LHCN-M2 (cell line): ENCODE results near the gene JADE2. TPM values are rescaled to one million over a fixed set of nuclear protein-coding genes. Genes with fewer than 3 reads are reported as not detected.
"Not testable (repeated sequence)": the region's sequence is repeated elsewhere in the genome, so short reads cannot be mapped to it uniquely, and the experiment has no call there.

ENCODE experiments used
- DNase-seq: peaks from one replicate; pipeline ENCODE4 v3.0.0-alpha.2; 2012; ENCODE audit warnings: low read depth
- total RNA-seq: library from RNA; depleted of rRNA; stranded (reverse); fragments of >200 nt; gene quantifications from 2 replicates; pipeline ENCODE4 v1.2.3, GENCODE V29; 2014

JADE2 gene
- total RNA-seq, 1 experiment from 2014 or later: 34.4 TPM

GRCh38 chr5:134507452-134507851 is 18.0 kb upstream of the JADE2 start:
- DNase-seq: no peak

DNA sequence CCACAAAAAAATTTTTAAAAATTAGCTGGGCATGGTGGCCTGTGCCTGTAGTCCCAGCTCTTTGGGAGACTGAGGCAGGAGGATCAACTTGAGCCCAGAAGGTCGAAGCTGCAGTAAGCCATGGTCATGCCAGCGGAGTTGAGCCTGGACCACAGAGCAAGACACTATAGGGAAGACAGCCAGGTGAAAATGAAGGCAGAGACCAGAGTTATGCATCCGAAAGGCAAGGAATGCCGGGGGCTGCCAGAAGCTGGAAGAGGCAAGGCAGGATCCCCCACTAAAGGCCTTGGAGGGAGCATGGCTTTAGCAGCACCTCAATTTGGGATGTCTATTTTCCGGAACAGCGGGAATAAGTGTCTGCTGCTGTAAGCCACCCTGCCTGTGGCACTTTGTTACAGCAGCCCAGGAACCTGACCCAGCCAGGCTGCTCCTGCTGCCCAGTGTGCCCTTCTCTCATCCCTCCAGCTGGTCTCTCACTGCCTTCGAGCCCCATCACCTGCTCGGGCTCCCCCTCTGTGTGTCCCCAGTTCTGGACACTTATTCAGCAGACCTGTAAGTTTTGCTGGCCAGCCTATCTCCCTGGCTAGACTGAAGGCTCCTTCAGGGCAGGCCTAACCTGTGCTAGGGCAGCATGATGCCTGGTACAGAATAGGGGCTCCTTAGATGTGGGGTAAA is 16.8 kb upstream of the JADE2 start:
- no peak for DNase-seq

GRCh38 chr5:134509308-134510040 is 16.0 kb upstream of the JADE2 start:
- peak; percentile 45 for DNase-seq

- peak; percentile 25 for DNase-seq
Measured at GRCh38 chr5:134510970-134511795, 14.3 kb upstream of the JADE2 start.

DNA sequence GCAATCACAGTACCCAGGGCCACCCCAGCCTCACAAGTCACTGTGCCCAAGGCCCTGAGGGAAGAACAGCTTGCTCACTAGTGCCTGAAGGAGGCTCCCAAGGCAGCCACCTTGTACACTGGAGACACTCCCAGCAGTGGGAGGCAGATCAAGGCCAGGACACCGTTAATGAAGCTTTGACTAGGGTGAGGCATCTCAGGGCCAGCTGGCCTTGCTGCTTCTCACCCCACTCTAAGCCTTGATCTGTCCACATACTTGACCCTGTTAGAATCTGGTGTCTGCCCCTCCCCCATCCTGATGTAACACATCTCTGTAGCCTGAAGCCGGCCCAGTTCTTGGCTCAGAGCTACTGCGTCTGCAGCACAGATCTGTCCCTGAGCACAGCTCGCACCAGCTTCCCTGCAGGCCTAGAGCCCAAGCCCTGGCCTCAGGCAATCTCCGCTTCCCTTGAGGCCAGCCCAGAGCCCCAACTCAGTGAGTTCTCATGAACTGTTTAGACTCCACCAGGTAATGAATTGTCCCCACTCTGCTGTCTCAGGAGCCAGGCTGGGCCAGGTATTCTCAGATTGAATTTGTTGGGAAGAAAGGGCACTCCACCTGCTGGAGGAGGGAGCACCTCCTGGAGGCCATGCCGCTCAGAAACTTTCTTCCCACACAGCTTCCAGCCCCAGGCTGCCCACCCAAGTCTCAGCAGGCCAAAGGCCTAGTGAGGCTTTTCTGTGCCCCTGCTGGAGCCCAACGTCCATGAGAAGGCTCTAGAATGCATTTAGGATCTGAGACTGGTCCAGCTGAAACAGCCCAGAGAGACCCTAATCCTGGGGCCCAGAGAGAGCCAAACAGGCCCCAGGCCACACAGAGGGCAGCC is 13.4 kb upstream of the JADE2 start:
- peak; percentile 33 for DNase-seq

GRCh38 chr5:134512661-134512999 is 12.8 kb upstream of the JADE2 start:
- no peak for DNase-seq

DNA sequence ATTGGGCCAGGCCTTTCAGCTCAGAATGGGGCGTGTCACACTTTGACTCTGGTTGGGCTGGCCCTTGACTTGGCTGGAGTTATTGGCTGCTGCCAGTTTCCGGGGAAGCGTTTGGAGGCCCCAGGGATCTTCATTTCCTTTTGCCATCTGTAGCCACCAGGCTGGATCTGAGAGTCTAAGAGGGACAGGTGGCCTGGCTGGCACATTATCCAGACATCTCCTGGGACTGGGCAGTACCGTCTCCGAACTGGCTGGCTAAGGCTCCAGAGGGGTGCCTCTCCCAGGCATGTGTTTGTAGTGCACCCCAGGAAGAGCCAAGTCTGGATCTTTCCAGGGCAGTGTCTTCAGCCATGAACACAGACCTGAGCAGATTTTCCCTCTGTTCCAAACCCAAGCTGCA is 9.7 kb upstream of the JADE2 start:
- no peak for DNase-seq

DNA sequence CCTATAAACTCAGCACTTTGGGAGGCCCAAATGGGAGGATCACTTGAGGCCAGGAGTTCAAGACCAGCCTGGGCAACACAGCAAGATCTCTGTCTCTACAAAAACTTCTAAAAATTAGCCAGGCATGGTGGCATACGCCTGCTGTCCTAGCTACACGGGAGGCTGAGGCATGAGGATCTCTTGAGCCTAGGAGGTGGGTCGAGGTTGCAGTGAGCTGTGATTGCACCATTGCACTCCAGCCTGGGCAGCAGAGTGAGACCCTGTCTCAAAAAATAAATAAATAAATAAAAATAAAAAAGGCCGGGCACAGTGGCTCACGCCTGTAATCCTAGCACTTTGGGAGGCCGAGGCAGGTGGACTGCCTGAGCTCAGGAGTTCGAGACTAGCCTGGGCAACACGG is 8.5 kb upstream of the JADE2 start:
- DNase-seq: not testable (repeated sequence)

GRCh38 chr5:134517553-134517952 is 7.9 kb upstream of the JADE2 start:
- no peak for DNase-seq

GRCh38 chr5:134519989-134520388 is 5.5 kb upstream of the JADE2 start:
- DNase-seq: no peak

DNA sequence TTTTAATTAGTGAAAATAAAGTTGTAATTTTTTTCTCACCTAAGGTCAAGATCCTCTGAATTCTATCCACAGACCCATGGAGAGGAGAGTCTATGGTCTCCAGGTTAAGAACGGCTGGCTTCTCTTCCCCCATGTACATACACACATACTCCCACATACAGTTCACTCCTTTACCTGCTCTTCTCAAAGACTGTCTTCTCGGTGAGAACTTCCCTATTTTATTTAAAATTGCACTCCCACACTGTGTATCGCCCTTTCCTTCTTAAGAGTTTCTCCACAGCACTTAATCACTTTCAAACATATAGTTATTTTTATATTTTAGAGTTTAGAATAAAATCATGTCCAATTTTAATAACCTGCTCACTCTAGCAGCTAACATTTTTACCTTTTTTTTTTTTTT is 3.6 kb upstream of the JADE2 start:
- no peak for DNase-seq

- DNase-seq: peak; percentile 14
Measured at GRCh38 chr5:134523543-134524271, 1.8 kb upstream of the JADE2 start.

GRCh38 chr5:134524272-134524825 is 1.1 kb upstream of the JADE2 start:
- peak; percentile 70 for DNase-seq

DNA sequence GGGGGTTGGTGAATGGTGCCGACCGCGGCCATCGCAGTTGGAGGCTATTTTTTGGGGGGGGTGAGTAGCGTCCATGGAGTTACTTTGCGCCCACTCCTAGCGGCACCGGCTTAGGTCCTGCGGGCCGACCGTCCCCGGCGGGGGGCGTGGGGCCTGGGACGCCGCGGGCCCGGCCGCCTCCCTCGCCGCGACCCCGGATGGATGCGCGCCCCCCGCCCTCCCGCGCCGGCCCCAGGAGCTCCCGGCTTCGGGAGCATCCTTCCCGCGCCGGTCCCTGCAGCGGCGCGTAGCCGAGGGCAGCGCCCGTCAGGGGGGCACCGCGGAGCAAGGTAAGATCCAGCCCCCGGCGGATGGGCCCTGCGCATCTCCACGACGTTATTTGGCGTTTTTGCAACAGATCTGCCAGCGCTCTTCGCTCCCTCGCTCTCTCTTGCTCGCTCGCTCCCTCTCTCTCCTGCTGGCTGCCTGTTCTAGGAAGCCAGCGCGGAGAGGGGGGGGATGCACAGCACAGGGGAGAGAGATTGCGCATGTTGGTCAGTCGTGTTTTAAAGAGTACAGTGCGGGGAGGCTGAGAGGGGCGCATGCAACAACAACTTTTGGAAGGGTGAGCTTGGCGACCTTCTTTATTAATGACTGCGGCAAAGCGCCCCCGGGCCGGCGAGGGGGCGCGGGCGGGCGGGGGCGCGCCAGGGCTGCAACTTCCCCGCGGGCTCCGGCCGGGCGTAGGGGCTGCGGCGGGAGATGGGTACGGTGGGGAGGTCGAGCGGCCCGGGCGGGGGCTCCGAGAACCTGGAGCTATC is 413 bp downstream of the JADE2 start:
- DNase-seq: peak; percentile 76

DNA sequence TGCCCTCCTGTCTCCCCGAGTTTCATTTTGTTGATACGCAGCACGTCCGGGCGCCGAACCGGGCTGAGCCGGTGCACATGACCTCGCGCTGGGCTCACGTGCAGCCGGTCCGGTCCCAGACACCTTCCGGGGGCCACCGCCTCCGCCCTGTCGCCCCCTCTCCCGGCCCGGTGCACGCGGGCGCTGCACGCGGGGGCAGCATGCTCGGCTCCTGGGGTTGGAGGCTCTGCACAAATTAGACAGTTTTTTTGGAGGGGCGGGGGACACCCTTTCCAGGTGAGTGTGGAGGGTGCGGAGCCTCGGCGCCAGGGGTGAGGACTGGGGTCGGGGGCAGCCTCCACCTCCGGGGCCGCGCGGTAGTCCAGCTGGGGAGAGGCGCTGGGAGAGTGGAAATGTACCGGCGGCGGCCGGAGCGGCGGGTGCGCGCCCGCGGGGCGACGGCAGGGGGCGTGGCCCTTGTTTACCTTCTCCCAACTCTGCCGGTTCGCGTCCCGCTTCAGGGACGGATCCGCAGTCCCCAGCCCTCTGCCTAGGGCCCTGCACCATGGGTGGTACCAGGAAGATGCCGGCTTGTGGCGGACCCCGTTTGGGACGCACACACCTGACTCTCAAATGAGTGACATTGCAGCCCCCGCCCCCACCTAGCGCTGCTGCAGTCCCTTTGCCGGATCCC is 1.1 kb downstream of the JADE2 start:
- peak; percentile 62 for DNase-seq

- peak; percentile 92 for DNase-seq
Measured at GRCh38 chr5:134527156-134527960, 1.9 kb downstream of the JADE2 start.

DNA sequence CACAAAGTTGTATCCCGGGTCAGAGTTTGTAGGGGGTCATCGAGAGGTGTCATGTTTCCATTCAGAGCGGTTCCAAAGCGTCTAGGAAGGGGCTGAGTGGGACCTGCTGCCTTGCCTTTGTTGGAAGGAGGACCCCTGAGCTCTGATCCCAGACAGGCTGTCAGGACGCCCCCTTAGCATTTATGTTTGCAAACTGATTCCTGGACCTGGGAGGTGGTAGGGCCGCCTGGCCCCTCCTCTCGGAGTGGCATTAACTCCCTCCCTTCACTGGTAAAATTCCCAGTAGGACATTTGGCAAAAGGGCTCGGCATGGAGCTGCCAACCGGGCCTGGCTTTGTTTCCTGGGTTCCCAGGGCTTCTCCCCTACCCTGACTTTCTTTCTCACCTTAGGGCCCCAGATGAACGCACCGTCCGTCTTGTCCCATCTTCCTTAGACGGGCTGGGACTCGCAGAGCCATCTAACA is 2.5 kb downstream of the JADE2 start:
- no peak for DNase-seq

- DNase-seq: no peak
Measured at GRCh38 chr5:134528556-134528955, 3.1 kb downstream of the JADE2 start.
